Pons (tissue), 1 donor: ENCODE measurements around the gene MRTFB.
A peak's percentile ranks its signal among the peaks of the same experiment; 100 is the strongest.

ENCODE experiments used
- DNase-seq: peaks from one replicate; pipeline ENCODE4 v3.0.0-alpha.2; 2016; ENCODE audit warnings: low spot score

The MRTFB gene

DNA sequence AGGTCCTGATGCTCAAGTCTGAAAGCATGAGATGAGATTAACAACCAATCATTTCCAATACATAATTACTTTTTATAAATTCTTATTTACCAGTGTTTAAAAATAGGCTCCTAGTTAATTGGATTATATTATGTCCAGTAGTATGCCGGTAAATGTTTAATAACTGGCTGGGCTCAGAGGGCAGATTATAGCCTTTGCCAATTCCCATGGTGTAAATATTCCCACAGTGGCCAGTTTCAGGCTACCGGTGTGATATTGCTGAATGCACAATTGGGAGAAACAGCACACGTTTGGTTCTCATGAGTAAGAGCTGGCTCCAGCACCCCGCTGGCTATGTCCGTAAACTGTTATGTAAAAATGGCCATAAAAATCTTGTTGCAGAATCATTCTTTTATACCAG, 167.6 kb downstream of the MRTFB start:
- no peak for DNase-seq

DNA sequence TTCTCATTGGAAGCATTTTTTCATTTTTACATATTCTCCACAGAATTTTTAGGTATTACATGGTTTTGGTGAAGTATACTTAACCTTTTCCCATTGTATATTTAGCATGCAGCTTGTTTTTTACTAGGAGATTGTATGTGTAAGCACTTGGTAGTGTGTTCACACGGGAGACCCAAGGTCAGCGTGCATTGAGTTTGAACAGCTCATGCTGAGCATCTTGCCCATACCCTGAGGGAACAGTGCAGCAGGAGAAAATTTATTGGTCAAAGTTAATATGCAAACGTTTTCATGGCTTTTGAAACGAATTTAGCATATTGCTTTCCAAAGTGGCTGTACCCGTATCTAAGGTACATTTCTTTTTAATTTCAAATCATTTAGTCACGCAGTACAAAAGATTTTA, 168.7 kb downstream of the MRTFB start:
- no peak for DNase-seq

DNA sequence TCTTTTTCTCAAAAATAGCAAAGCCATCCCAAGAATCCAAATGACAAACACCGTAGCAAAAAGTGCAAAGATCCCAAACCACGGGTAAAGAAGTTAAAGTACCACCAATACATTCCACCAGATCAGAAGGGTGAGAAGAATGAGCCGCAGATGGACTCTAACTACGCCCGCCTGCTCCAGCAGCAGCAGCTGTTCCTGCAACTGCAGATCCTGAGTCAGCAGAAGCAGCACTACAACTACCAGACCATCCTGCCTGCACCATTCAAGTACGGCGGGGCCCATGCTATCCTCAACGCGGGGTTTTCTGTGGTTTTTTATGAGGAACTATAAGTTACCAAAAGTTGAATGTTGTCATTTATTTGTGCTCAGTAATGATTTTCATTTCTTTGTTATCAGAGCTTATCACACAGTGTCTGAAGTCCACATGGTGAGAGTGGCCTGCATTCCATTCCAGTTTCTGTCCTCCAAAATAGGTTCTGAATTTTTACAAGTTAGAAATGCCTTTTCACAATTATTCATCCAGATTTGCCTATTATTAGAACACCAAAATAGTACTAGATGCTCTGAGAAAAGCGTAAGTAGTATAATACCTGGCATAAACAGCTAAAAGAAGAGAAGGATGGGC, 169.2 kb downstream of the MRTFB start:
- DNase-seq = no peak

DNA sequence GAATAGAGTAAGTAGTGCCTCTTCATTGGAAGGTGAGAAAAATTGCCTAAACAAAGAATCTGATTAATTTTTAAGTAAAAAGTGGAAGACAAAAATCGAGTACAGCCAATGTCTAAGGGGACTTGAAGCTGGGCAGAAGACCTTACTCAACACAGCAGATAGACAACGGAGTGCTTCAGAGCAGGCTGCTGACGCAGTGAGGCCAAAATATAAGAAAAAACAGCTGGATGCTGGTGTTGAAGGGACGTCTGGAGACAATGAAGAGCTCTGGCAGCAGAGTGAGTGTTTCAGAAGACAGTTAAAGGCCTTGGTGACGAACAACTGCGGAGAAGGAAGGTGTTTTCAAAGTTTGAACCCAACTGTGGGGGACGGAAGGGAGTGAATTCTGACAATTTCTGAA, 169.8 kb downstream of the MRTFB start:
- no peak for DNase-seq

DNA sequence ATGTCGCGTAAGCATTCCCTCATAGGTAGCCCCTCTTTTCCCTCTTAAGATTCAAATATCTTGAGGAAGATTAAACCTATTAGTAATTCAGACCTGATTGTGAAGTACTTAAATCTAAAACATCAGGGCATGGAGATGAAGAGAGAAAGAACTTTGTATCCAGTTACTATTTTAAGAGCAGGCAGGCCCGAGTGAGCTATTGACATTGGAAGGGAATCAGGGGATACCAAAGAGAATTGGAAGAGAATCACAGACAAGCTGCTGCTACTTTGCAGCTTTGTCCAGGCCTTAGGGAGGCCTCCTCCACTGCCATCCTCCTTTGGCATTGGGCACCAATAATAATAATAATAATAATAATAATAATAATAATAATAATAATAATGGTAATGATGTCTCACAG, 170.5 kb downstream of the MRTFB start:
- DNase-seq = no peak

DNA sequence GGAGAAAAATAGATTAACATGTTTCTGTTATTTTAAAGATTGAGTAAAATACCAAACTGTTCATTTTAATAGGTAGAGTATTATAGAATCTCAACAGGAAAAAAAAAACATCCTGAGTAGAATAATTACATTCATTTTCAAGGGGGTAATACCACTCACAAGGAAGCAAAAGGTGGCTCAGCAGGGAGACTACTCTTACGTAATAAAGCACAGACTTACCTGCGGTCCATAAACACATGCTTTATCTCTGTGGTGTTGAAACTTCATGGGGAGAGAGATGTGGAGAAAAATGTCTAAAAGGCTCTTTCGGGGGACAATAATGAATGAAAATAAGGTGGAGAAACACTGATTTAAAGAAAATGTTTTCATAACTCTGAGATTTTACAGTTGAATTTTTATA, 171.7 kb downstream of the MRTFB start:
- DNase-seq = no peak

DNA sequence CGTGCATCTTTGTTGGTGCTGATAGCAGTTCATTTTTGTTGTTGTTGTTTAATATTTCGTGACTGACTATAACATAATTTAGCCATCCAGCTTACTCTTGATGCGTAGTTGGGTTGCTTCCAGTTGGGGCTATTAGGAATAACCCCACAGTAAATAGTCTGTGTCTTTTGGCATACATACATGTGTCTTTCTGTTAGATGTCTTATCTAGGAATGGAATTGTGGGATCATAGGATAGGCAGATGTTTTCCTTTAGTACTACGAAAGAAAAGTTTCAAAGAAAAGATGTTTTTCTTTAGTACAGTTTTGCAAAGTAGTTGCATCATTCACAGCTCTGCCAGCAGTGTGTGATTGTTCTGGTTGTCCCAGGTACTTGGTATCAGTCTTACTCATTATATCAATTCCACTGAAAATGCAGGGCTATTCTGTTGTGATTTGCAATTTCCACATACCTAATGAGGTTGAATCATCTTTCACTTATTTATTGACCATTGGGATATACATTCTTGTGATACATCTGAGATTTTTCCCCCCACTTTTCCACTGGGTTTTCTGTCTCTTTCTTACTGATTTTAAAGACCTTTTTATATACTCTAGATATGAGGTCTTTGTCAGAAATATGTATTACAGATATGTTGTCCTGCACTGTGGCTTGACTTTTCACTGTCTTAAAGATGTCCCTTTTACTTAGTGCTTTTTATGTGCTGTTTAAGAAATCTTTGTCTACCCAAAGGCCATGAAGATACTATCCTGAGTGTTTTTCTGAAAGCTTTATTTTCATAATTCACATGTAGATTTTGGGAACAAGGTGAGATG, 173.3 kb downstream of the MRTFB start:
- DNase-seq = no peak

DNA sequence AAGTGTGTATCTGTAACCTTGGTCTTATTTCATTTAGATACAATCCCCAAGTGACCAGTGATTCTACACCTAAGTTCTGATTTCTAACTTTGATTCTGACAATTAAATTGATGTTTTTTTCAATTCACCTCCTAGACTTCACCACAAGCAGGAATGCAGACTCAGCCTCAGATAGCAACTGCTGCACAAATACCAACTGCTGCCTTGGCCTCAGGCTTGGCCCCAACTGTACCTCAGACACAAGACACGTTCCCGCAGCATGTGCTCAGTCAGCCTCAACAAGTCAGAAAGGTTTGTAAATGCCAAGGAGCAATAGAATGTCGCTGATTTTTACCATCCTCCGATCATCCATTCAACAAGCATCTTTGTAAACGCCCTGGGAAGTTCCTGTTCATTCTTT, 177.7 kb downstream of the MRTFB start:
- no peak for DNase-seq

DNA sequence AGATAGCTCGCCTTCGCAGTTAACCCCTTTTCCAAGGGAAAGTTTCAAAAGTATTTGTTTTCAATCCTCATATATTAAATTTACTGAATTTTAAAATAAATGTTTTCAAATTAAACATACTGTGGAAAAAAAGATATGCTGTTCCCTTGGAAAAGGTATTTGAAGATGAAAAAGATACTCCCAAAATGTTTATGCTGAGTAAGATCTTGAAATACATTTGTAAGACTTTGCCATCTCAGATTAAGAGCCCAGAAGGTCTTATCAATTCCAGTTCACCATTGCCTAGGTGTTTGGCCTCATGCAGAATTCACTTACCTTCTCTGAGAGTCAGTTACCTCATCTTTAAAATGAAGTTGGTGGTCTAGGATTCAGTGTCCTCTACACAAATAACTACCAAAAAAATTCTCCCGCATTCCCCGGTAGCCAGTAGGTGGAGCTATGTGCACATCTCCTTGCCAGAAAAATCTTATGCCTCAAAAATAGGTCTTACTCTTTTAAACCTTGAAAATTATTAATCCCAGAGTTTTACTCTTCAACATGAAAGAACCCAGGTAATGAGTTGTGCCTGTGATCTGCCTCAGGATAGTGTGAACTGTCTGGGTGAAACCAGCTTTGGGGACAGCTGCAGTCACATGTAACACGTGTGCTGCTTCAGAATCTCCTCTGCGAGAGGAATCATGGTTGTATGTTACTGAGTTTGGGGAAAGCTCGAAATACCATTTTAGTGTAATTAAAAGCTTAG, 178.3 kb downstream of the MRTFB start:
- DNase-seq = peak; percentile 65

DNA sequence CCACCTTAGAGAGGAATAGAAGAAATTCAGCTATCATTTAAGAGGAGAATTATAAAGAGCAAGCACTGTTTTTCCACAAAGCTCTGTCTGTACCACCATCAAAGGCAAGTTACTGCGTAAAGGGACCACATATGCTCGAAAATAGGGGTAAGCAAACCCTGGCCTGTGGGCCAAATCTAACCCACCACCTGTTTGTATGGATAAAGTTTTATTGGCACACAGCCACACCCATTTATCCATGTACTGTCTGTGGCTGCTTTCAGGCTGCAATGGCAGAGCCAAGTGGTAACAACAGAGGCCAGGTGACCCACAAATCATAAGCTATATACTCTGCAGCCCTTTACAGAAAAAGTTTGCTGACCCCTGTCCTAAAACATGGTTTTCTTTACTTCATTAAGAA, 180.3 kb downstream of the MRTFB start:
- no peak for DNase-seq

DNA sequence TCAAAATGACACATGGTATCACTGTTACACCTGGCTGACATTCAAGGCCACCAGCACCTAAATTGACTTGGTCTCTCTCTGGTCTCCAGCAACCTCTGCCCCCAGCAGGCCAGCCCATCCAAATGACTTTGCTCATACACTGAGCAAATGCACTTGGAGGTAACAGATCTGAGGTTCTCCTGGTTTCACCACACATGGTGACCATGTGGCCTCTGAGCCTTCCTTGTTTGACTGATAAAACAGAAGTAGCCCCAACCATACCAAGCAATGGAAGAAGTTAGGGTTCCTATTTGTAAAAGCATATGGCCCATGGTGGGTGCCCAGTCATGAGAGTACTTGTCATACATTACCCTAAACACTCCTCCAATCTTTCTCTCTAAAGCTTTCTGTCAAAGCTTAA, 181.7 kb downstream of the MRTFB start:
- DNase-seq = no peak

DNA sequence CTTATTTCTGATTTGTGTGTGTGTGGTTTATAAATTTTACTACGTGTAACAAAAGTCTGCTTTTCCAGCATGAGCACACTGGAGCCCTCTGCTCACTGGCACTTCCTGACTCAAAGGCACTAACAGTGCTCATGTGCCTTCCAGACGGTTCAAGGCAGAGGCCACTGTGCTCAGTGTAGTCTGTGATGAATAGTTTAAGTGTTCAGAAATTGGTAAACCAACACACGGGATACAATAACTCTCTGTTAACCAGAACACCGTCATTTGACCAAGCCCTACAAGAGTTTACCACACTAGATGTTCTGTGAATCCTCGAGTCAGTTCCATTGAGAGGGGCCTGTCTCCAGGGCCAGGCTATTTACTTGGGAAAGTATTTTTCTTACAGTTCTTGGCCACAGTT, 191.9 kb downstream of the MRTFB start:
- DNase-seq = peak; percentile 90

DNA sequence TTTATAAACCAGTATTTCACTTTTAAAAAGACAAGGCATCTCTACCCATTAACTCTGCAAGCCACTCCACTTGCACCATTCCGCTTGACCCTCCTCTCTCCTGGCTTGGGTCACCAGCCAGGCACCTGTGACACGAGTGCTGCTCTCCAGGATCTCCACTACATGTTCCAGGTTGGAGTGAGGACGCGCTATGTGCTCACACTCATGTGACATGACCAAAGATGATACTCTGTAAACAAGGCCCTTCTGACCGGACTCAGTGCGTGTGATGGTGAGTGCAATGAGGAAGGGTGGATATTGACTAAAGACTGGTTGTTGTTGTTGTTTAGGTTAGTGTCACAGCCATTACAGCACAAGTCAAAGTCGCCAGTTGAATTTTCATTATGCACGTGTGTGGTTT, 192.7 kb downstream of the MRTFB start:
- DNase-seq = no peak

DNA sequence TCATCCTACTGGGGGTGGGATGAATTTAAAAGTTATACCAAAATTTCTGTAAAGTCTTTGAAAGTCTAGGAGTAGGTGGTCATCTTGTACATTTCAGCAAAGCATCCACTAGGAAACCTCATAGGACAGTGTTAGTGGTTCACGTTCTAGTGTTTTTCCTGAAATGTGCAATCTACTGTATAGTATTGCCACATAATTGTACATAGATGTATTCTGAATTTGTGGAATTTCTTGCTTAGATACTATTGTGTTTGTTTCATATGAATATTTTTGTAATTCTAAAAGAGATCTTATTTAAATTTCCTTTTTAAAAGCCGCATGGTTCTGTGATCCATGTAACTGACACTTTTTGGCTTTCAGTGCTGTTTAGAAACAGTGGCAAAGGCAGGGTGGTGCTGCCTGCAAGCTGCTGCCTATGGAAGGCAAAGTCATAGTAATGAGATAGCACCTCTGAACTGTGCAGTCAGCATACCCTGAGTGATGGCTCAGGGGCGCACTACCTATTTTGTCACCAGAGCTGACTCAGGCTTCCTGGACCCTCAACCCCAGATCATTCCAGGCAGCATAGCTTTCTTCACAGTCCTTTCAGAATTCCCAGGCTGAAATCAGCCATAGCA, 193.3 kb downstream of the MRTFB start:
- no peak for DNase-seq

DNA sequence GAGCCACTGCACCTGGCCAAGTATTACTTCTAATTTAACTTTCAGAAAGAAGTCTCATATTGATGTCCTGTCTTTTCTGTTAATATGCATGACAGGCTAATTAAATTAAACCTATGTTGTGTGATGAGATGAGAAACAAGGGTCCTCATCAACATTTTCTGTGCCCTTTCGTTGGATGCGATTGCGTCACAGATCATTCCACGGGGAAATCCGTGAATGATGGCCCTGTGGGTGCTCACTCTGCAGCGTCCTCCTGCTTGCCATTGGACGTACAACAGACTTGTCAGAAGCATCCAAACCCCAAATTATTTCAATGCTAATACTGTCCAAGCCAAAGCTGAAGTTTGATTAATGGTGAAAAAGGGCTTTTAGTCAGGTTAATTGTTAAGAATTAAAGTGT, 197.0 kb downstream of the MRTFB start:
- no peak for DNase-seq

DNA sequence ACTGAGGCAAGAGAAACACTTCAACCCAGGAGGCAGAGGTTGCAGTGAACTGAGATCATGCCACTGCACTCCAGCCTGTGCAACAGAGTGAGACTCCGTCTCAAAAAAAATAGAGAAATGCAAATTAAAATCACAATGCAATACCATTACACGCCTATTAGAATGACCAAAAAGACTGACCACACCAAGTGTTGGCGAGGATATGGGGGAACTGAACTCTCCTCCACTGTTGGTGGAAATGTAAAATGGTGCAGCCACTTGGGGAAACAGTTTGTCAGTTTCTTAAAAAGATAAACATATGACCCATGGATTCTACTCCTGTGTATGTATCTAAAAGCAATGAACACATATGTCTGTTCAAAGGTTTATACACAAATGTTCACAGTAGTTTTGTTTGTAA, 204.8 kb downstream of the MRTFB start:
- no peak for DNase-seq

DNA sequence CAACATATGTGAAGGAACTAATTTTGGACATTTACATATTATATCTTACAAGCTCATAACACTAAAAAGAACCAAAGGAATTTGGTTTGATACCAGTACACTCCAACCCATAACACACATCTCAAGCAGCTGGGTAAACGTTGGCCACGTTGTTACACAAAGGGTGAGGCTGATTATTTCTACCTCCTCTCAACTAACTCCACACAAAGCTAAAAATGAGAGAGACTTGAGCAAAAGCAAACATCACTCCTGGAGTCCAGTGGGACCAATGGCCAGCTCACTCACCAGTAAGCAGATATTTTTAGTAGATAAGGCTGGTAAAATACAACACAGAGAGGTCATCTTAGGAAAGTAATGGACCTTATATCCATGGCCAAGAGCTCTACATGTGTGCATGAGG, 207.6 kb downstream of the MRTFB start:
- DNase-seq = no peak

DNA sequence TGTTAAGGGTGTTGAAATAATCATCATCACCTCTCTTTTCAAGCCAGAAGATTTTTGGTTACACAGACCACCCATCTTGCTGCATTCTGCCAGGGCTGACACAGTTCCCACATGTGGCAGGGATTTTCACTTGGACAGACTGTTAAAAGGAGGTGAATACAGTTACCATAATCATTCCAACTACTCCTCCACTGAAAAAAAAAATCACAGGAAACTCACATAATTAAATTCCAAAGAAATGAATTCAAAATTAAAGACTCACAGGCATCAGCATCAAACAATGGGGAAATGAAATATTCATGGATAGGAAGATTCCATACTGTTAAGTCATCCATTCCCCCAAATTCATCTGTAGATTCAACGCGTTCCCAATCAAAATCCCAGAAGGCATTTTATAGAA, 209.4 kb downstream of the MRTFB start:
- no peak for DNase-seq

DNA sequence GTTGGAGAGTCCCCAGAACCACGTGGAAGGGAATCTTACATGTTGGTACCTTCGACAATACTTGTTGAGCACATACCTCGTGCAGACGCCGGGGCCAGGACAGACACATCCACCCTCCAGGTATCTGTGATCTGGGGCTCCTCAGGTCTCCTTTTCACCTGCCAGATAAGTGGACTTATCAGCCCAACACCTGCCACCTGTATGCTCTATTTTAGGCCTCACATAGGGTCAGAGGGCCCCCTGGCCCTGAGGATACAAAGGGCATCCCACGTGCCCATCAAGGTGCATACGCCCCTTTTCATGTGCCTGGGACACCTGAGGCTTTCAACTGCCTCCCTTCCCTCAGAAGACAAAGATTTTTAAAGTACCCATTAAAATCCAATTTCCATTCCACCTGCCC, 212.7 kb downstream of the MRTFB start:
- DNase-seq = no peak

DNA sequence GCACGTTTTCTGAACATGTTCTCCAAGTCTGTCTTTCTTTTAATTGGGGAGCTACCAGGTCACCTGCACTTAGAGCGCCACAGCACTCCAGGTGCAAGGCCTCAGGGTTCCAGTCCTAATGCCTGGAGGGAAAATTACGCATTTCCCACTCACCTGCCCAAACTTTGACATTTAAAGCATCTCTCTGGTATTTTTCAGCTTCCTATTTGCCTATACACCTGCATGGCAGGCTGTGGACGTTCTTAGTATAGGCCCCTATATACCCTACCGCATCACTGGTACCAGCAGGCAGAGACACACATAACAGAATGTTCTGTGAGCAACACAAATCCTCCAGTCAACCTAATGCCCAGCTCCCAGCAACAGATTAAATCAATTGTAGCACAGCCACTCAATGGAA, 213.3 kb downstream of the MRTFB start:
- DNase-seq = no peak

DNA sequence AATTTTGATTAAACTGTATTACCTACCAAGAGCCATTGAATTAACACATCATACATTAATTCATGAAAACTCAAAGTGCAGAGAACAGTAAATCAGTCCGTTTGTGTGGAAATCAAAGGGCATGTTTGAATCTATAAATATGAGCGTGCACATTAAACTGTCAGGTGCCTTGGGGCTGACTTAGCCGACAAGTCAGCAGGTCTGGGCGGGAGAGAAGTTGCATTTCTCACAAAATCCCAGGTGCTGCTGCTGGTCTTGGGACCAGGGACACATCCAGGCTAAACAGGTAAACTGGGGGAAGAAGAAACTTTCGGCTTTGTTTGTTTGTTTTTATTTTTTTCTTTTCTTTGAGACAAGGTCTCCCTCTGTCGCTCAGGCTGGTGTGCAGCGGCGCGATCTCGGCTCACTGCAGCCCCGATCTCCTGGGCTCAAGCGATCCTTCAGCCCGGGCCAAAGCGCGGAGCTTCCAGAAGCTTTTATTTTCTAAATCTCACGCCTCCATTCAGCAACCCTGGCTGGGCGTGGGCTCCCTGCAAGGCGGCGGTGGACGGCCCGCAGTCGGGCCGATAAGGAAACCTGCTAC, 213.9 kb downstream of the MRTFB start:
- peak; percentile 72 for DNase-seq
